Astrocyte (in vitro differentiated cells and primary cell): Measurements from ENCODE around the gene SLC43A2. TPM values are rescaled to one million over a fixed set of nuclear protein-coding genes. Genes with fewer than 3 reads are reported as not detected.
"Not testable (repeated sequence)": the region's sequence is repeated elsewhere in the genome, so short reads cannot be mapped to it uniquely, and the experiment has no call there.

Source experiments
- DNase-seq: peaks from one replicate; pipeline ENCODE4 v3.0.0-alpha.2; 2010; ENCODE audit warnings: low read depth
- FAIRE-seq: peaks from 2 replicates; lab custom pipeline; 2011; peaks lifted over from hg19 to GRCh38; lab: Jason Lieb, UNC
- H2AFZ ChIP-seq: 2 replicates; pipeline ENCODE4 v1.6.0; 2012; ENCODE audit warnings: low read depth, low read length, inconsistent platforms
- H3K27ac ChIP-seq: 2 replicates; pipeline ENCODE4 v1.5.1; 2011; ENCODE audit warnings: low read depth, low read length, inconsistent platforms
- H3K27me3 ChIP-seq: 2 replicates; pipeline ENCODE4 v1.6.0; 2011; ENCODE audit warnings: low read length, inconsistent platforms; ENCODE audit not compliant: insufficient read depth
- H3K36me3 ChIP-seq: 2 replicates; pipeline ENCODE4 v1.5.1; 2011; ENCODE audit warnings: low read length, inconsistent platforms; ENCODE audit not compliant: insufficient read depth
- H3K4me1 ChIP-seq: 2 replicates; pipeline ENCODE4 v1.5.1; 2011; ENCODE audit warnings: low read length, inconsistent platforms; ENCODE audit not compliant: insufficient read depth
- H3K4me2 ChIP-seq: 2 replicates; pipeline ENCODE4 v1.6.0; 2012; ENCODE audit warnings: low read length, inconsistent platforms
- H3K4me3 ChIP-seq: 2 replicates; pipeline ENCODE4 v1.5.1; 2011; ENCODE audit warnings: low read depth, mild to moderate bottlenecking, low read length, inconsistent platforms; ENCODE audit not compliant: insufficient read depth
- H3K79me2 ChIP-seq: 2 replicates; pipeline ENCODE4 v1.6.0; 2012; ENCODE audit warnings: mild to moderate bottlenecking, low read length, inconsistent platforms; ENCODE audit not compliant: insufficient read depth
- H3K9ac ChIP-seq: 2 replicates; pipeline ENCODE4 v1.6.0; 2012; ENCODE audit warnings: mild to moderate bottlenecking, low read length, inconsistent platforms
- H3K9me3 ChIP-seq: 2 replicates; pipeline ENCODE4 v1.5.1; 2012; ENCODE audit warnings: low read depth, mild to moderate bottlenecking, low read length, inconsistent platforms; ENCODE audit not compliant: insufficient read depth
- H4K20me1 ChIP-seq: 2 replicates; pipeline ENCODE4 v1.6.0; 2012; ENCODE audit warnings: low read length, inconsistent platforms; ENCODE audit not compliant: insufficient read depth
- H3K27ac Mint-ChIP-seq: one replicate; pipeline ENCODE4 v1.8.0; 2021; ENCODE audit warnings: mild to moderate bottlenecking, mixed read lengths; ENCODE audit not compliant: unreplicated experiment
- H3K27me3 Mint-ChIP-seq: one replicate; pipeline ENCODE4 v1.8.0; 2021; ENCODE audit warnings: low read depth, mixed read lengths; ENCODE audit not compliant: unreplicated experiment
- H3K36me3 Mint-ChIP-seq: one replicate; pipeline ENCODE4 v1.8.0; 2021; ENCODE audit warnings: low read depth, mixed read lengths; ENCODE audit not compliant: unreplicated experiment
- H3K4me1 Mint-ChIP-seq: one replicate; pipeline ENCODE4 v1.8.0; 2021; ENCODE audit warnings: low read depth, mixed read lengths; ENCODE audit not compliant: unreplicated experiment
- H3K4me3 Mint-ChIP-seq: one replicate; pipeline ENCODE4 v1.8.0; 2021; ENCODE audit warnings: mild to moderate bottlenecking, moderate library complexity, mixed read lengths; ENCODE audit not compliant: unreplicated experiment
- H3K9me3 Mint-ChIP-seq: one replicate; pipeline ENCODE4 v1.8.0; 2021; ENCODE audit warnings: mild to moderate bottlenecking, mixed read lengths; ENCODE audit not compliant: unreplicated experiment
- CTCF ChIP-seq: IDR thresholded peaks from 2 replicates; pipeline ENCODE4 v1.5.1; 2011; ENCODE audit warnings: low read depth, mild to moderate bottlenecking, inconsistent platforms, low read length, moderate library complexity; ENCODE audit not compliant: insufficient read depth
- EZH2 ChIP-seq: IDR thresholded peaks from 2 replicates; pipeline ENCODE4 v1.6.1; 2012; ENCODE audit warnings: mild to moderate bottlenecking, low read length, inconsistent platforms; ENCODE audit not compliant: insufficient read depth
- total RNA-seq: library from RNA; stranded (reverse); gene quantifications from 2 replicates; pipeline ENCODE4 v1.2.1, GENCODE V29; 2021

SLC43A2 gene
- total RNA-seq, 1 donor from 2014 or later: 17.9 TPM

- Histone ChIP-seq H3K4me1 (peaks cover 7% of the 10 kb centered on the region), H3K4me3 (no peak overlapping the region), H3K27me3 (no peaks in the 10 kb centered on the region), H3K27ac (no peak overlapping the region), H3K9me3 (no peaks in the 10 kb centered on the region), H2AFZ (no peak overlapping the region), H3K36me3 (peaks cover 74% of the 10 kb centered on the region), H3K79me2 (peaks cover 27% of the 10 kb centered on the region), H3K9ac (no peak overlapping the region), H4K20me1 (peaks cover 58% of the 10 kb centered on the region), H3K4me2 (no peak overlapping the region)
- Mint-ChIP-seq H3K4me3 (no peak overlapping the region), H3K36me3 (peaks cover 34% of the 10 kb centered on the region), H3K27ac (peak overlapping the region; percentile 37), H3K27me3 (no peaks in the 10 kb centered on the region), H3K9me3 (no peaks in the 10 kb centered on the region), H3K4me1 (peaks cover 10% of the 10 kb centered on the region)
- no peak for DNase-seq
- FAIRE-seq: no peak
- no peak for TF ChIP-seq EZH2
- no peak for TF ChIP-seq CTCF
These were observed 44.6 kb upstream of the SLC43A2 start for GRCh38 chr17:1673041-1673785.

- not testable (repeated sequence) for H3K9me3 ChIP-seq, H3K27ac ChIP-seq, H3K27me3 ChIP-seq, H2AFZ ChIP-seq, H3K27me3 Mint-ChIP-seq, H3K27ac Mint-ChIP-seq, H3K4me2 ChIP-seq, H3K4me3 Mint-ChIP-seq, H3K9me3 Mint-ChIP-seq, H3K9ac ChIP-seq, H3K4me1 ChIP-seq, DNase-seq, H3K4me3 ChIP-seq, FAIRE-seq
- Mint-ChIP-seq H3K36me3 (peaks cover 21% of the 10 kb centered on the region), H3K4me1 (peaks cover 11% of the 10 kb centered on the region)
- Histone ChIP-seq H4K20me1 (peaks cover 53% of the 10 kb centered on the region), H3K79me2 (peaks cover 32% of the 10 kb centered on the region), H3K36me3 (peaks cover 47% of the 10 kb centered on the region)
These were observed 35.3 kb upstream of the SLC43A2 start for GRCh38 chr17:1663934-1664333.

GRCh38 chr17:1661045-1661444 lies 32.4 kb upstream of the SLC43A2 start:
- Mint-ChIP-seq H3K27me3 (no peaks in the 10 kb centered on the region), H3K4me3 (no peak overlapping the region), H3K27ac (no peak overlapping the region), H3K9me3 (no peaks in the 10 kb centered on the region), H3K36me3 (peaks cover 35% of the 10 kb centered on the region), H3K4me1 (no peaks in the 10 kb centered on the region)
- H4K20me1 ChIP-seq: peaks cover 46% of the 10 kb centered on the region
- H3K79me2 ChIP-seq: peaks cover 18% of the 10 kb centered on the region
- FAIRE-seq (no peak), DNase-seq (no peak)
- H3K27me3 ChIP-seq: no peaks in the 10 kb centered on the region
- H3K27ac ChIP-seq: no peak overlapping the region
- H3K9me3 ChIP-seq: no peaks in the 10 kb centered on the region
- H3K36me3 ChIP-seq: peaks cover 56% of the 10 kb centered on the region
- no peak overlapping the region for H3K4me2 ChIP-seq
- no peak overlapping the region for H2AFZ ChIP-seq
- H3K4me3 ChIP-seq: no peak overlapping the region
- no peak for TF ChIP-seq EZH2
- no peak for TF ChIP-seq CTCF
- no peak overlapping the region for H3K9ac ChIP-seq
- H3K4me1 ChIP-seq: no peaks in the 10 kb centered on the region
